Activated CD8-positive, alpha-beta memory T cell treated with anti-CD3 and anti-CD28 coated beads, Interleukin-2, amount 50 U/mL, for 48 hours (primary cell): ENCODE data around the gene USP40.

Source experiments
- DNase-seq: peaks from one replicate; pipeline ENCODE4 v3.0.0-alpha.2; 2020

USP40 gene

GRCh38 chr2:233474308-233475160 is 92.0 kb downstream of the USP40 start:
- DNase-seq = peak; percentile 47

- DNase-seq = peak; percentile 46
These were observed 92.7 kb downstream of the USP40 start for GRCh38 chr2:233473878-233474277.

- peak; percentile 51 for DNase-seq
These were observed 93.2 kb downstream of the USP40 start for GRCh38 chr2:233473386-233473791.

GRCh38 chr2:233471291-233472035 is 95.1 kb downstream of the USP40 start:
- DNase-seq = peak; percentile 39

- DNase-seq = peak; percentile 45
These were observed 95.7 kb downstream of the USP40 start for GRCh38 chr2:233470839-233471238.

- peak; percentile 41 for DNase-seq
These were observed 96.4 kb downstream of the USP40 start for GRCh38 chr2:233470011-233470687.

GRCh38 chr2:233469261-233470010 is 97.1 kb downstream of the USP40 start:
- DNase-seq = peak; percentile 46

- no peak for DNase-seq
These were observed 97.9 kb downstream of the USP40 start for GRCh38 chr2:233468741-233469110.

- DNase-seq = no peak
These were observed 98.4 kb downstream of the USP40 start for GRCh38 chr2:233468047-233468740.

- no peak for DNase-seq
These were observed 99.5 kb downstream of the USP40 start for GRCh38 chr2:233466991-233467603.

- DNase-seq = no peak
These were observed 101.9 kb downstream of the USP40 start for GRCh38 chr2:233464531-233465240.

- no peak for DNase-seq
These were observed 102.5 kb downstream of the USP40 start for GRCh38 chr2:233464056-233464455.

- DNase-seq = no peak
These were observed 103.0 kb downstream of the USP40 start for GRCh38 chr2:233463586-233463985.

- no peak for DNase-seq
These were observed 103.6 kb downstream of the USP40 start for GRCh38 chr2:233462826-233463470.

GRCh38 chr2:233462202-233462785 is 104.3 kb downstream of the USP40 start:
- no peak for DNase-seq

GRCh38 chr2:233461481-233461891 is 105.1 kb downstream of the USP40 start:
- no peak for DNase-seq

GRCh38 chr2:233460726-233461441 is 105.7 kb downstream of the USP40 start:
- no peak for DNase-seq

GRCh38 chr2:233459426-233459825 is 107.2 kb downstream of the USP40 start:
- no peak for DNase-seq

- DNase-seq = no peak
These were observed 107.8 kb downstream of the USP40 start for GRCh38 chr2:233458826-233459225.
